Spinal cord (tissue), 10 donors: ENCODE measurements around the gene MRPL12. TPM values are rescaled to one million over a fixed set of nuclear protein-coding genes. Genes with fewer than 3 reads are reported as not detected.

Experiments
- DNase-seq, 6 donors: peaks; one replicate each; pipeline versions ENCODE4 v3.0.0 to v3.0.0-alpha.2; 2013 to 2015; ENCODE audit warnings: low spot score in 6 of 6, low read depth in 4 of 6
- H3K27ac ChIP-seq: one replicate; pipeline ENCODE4 v1.5.1; 2013; ENCODE audit warnings: low read depth, low read length, control low read depth
- H3K27me3 ChIP-seq: one replicate; pipeline ENCODE4 v1.6.1; 2013; ENCODE audit warnings: low read length; ENCODE audit not compliant: control insufficient read depth, insufficient read depth
- H3K36me3 ChIP-seq: one replicate; pipeline ENCODE4 v1.6.1; 2013; ENCODE audit warnings: low read length; ENCODE audit not compliant: control insufficient read depth, insufficient read depth
- H3K4me1 ChIP-seq: one replicate; pipeline ENCODE4 v1.6.1; 2013; ENCODE audit warnings: low read length; ENCODE audit not compliant: control insufficient read depth, insufficient read depth
- H3K4me3 ChIP-seq: one replicate; pipeline ENCODE4 v1.5.1; 2013; ENCODE audit warnings: low read depth, low read length, control low read depth
- H3K9me3 ChIP-seq: one replicate; pipeline ENCODE4 v1.6.1; 2013; ENCODE audit warnings: low read length; ENCODE audit not compliant: control insufficient read depth, insufficient read depth
- whole genome bisulfite sequencing: methylation state at CpG from one replicate; pipeline ENCODE4 v1.1.5; 2013; ENCODE audit warnings: missing lambda C conversion rate; ENCODE audit not compliant: insufficient coverage; 5-methylcytosine and 5-hydroxymethylcytosine counted together
- polyA plus RNA-seq, 2 donors: library from polyadenylated mRNA; unstranded; fragments of 120-200 nt; gene quantifications; one replicate each; pipeline ENCODE4 v1.2.1, GENCODE V29; 2013; ENCODE audit not compliant: insufficient read length in 2 of 2
- total RNA-seq, 2 donors: library from RNA; depleted of rRNA in 1 of 2; stranded (reverse); fragments of 120-200 nt in 1 of 2; fragments of >200 nt in 1 of 2; gene quantifications; one replicate each; pipeline versions ENCODE4 v1.2.3 to v1.2.4, GENCODE V29; 2013 to 2014
- donor health status: healthy.

Gene MRPL12
- total and polyA plus RNA-seq, 4 donors, result 9.2 to 76.0 (median 42.6) TPM

DNA sequence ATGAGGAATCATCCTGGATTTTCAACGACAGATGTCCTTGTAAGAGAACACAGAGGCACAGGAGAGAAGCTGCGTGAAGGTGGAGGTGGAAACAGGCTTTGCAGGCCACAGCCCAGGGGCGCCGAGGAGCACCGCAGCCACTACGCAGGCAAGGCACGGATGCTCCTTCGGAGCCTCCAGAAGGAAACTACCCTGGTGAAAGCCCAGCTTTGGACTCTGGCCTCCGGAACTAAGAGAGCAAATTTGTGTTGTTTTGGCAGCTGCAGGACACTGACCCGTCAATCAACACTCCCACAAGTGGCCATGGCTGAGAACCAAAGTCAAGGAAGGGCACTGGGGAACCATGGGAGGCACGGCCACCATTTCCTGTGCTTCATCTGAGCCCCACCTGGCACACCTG is 23.0 kb upstream of the MRPL12 start:
- no peak overlapping the region for H3K27ac ChIP-seq

DNA sequence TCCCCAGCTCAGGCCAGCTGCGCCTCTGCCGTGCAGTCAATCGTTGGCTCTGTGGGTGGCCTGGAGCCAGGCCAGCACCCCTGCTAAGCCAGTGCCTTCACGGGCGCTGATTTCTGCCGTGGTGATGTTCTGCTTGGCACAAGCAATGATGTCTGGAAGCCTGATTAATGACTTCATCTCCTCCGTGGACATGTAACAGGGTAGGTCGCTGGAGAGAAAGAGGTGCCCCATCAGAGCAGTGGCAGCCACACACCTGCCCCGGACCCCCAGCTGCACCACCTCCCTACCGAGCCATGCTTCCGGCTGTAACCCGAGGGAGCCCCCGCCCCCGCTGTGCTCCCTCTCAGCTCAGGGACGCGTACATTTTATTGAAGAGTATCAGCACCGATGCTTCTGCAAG is 21.5 kb upstream of the MRPL12 start:
- Histone ChIP-seq H3K9me3 (no peaks in the 10 kb centered on the region), H3K27me3 (no peaks in the 10 kb centered on the region), H3K4me1 (peaks cover 44% of the 10 kb centered on the region), H3K27ac (no peak overlapping the region), H3K36me3 (peaks cover 59% of the 10 kb centered on the region), H3K4me3 (no peak overlapping the region)
- 34% methylated on average over 17 of the region's 17 CpGs for WGBS
- DNase-seq, result peak in 1 of 6 donors; percentile 36

More for the DNA sequence above, 23.0 kb upstream of the MRPL12 start:
- Histone ChIP-seq H3K4me3 (no peak overlapping the region), H3K36me3 (peaks cover 48% of the 10 kb centered on the region), H3K4me1 (peaks cover 40% of the 10 kb centered on the region), H3K9me3 (no peaks in the 10 kb centered on the region), H3K27me3 (no peaks in the 10 kb centered on the region)
- WGBS, result 94% methylated on average over 9 of the region's 11 CpGs
- no peak for DNase-seq

GRCh38 chr17:81682565-81683207 is 20.5 kb upstream of the MRPL12 start:
- H3K9me3 ChIP-seq, result no peaks in the 10 kb centered on the region
- peak overlapping the region; percentile 97 for H3K4me3 ChIP-seq
- H3K36me3 ChIP-seq, result peaks cover 61% of the 10 kb centered on the region
- 40% methylated on average over 16 of the region's 19 CpGs for WGBS
- H3K4me1 ChIP-seq, result peaks cover 37% of the 10 kb centered on the region
- no peaks in the 10 kb centered on the region for H3K27me3 ChIP-seq
- DNase-seq, result peak in 1 of 6 donors; percentile 20
- no peak overlapping the region for H3K27ac ChIP-seq

- Histone ChIP-seq H3K9me3 (no peaks in the 10 kb centered on the region), H3K4me1 (peaks cover 37% of the 10 kb centered on the region), H3K27me3 (no peaks in the 10 kb centered on the region), H3K36me3 (peaks cover 66% of the 10 kb centered on the region), H3K4me3 (peak overlapping the region; percentile 97), H3K27ac (peak overlapping the region; percentile 67)
- WGBS, result under 1% methylated on average over 37 of the region's 37 CpGs
- no peak for DNase-seq
Observed at GRCh38 chr17:81683208-81683583, 20.0 kb upstream of the MRPL12 start.

DNA sequence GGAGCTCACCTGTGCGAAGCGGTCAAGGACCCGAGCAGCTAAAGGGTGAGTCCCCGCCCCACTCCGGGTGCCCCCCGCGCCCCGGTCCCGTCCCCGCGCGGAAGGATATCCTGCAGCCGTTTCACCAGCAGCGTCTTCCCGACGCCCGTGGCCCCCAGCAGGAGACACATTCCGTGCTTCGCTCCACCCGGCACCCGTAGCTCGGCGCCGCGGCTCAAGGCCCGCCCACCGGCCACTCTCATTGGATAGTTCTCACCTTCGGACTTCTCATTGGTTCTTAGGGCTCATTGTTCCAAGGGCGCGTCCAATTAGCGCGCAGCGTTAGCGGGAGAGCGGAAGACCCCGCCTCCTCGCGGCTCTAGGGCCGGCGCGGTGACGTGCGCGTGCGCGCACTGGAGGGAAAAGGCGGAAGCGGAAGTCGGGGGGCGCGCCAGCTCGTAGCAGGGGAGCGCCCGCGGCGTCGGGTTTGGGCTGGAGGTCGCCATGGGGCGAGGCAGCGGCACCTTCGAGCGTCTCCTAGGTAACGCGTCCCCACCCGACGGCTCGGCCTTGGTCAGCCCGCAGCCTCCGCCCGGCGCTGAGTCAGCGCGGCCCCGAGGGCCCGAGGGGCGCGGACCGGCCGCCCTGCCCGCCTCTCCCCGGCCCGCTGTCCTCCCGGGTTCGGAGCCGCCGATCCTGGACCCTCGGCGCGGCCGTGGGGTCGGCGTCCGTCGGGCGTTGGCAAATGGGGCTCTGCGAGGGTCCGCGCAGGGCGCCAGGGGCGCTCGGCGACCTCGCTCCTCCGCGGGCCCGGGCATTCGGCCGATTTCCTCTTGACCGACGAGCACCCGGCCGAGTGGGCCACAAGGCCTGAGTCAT is 19.4 kb upstream of the MRPL12 start, which contains the start of the genes ARL16 and HGS:
Gene ARL16, minus strand, starts transcription at position 214 of the 858 bp plus-strand sequence. Its CDS starts 44 bp downstream, at position 170.
Gene HGS, plus strand, starts transcription at position 428 of the 858 bp plus-strand sequence. Its CDS starts 56 bp downstream, at position 484.
- Histone ChIP-seq H3K36me3 (peaks cover 70% of the 10 kb centered on the region), H3K9me3 (no peaks in the 10 kb centered on the region), H3K27me3 (no peaks in the 10 kb centered on the region), H3K4me1 (peaks cover 37% of the 10 kb centered on the region), H3K4me3 (peak within 1 kb of the TSS; percentile 97), H3K27ac (peak within 1 kb of the TSS; percentile 67)
- DNase-seq, result peak; percentile 96 to 100 (median 99)
- WGBS, result under 1% methylated on average over 112 of the region's 112 CpGs

GRCh38 chr17:81684442-81684911 is 18.7 kb upstream of the MRPL12 start:
- no peak for DNase-seq
- Histone ChIP-seq H3K36me3 (peaks cover 72% of the 10 kb centered on the region), H3K4me1 (peaks cover 37% of the 10 kb centered on the region), H3K27ac (no peak overlapping the region), H3K4me3 (peak overlapping the region; percentile 97), H3K27me3 (no peaks in the 10 kb centered on the region), H3K9me3 (no peaks in the 10 kb centered on the region)
- 8% methylated on average over 16 of the region's 16 CpGs for WGBS

DNA sequence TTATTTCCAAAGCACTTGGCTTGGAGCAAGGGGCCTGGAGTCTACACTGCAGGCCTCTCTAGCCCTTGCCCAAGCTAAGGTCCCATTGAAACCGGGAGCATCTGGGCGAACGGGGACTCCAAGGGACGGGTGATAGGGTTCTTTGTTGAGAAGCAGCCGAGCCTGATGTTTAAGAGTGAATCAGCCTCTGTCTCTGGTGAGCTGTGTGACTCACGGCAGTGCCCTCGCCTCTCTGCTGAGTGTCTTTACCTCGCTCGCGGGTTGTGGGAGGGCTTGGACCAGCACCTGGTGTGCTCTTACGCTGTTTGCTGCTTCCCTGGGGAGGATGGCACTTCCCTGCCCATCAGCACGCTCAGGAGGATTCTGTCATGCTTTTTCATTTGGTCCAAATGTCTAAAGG is 18.1 kb upstream of the MRPL12 start:
- H3K4me1 ChIP-seq, result peaks cover 37% of the 10 kb centered on the region
- H3K27ac ChIP-seq, result no peak overlapping the region
- H3K4me3 ChIP-seq, result no peak overlapping the region
- no peaks in the 10 kb centered on the region for H3K27me3 ChIP-seq
- 74% methylated on average over 12 of the region's 12 CpGs for WGBS
- no peaks in the 10 kb centered on the region for H3K9me3 ChIP-seq
- peaks cover 72% of the 10 kb centered on the region for H3K36me3 ChIP-seq
- DNase-seq, result no peak

- 95% methylated on average over 20 of the region's 20 CpGs for WGBS
- no peaks in the 10 kb centered on the region for H3K9me3 ChIP-seq
- DNase-seq, result no peak
- H3K4me1 ChIP-seq, result peaks cover 34% of the 10 kb centered on the region
- peaks cover 72% of the 10 kb centered on the region for H3K36me3 ChIP-seq
- no peaks in the 10 kb centered on the region for H3K27me3 ChIP-seq
- H3K27ac ChIP-seq, result no peak overlapping the region
- no peak overlapping the region for H3K4me3 ChIP-seq
Observed at GRCh38 chr17:81686614-81687013, 16.6 kb upstream of the MRPL12 start.

DNA sequence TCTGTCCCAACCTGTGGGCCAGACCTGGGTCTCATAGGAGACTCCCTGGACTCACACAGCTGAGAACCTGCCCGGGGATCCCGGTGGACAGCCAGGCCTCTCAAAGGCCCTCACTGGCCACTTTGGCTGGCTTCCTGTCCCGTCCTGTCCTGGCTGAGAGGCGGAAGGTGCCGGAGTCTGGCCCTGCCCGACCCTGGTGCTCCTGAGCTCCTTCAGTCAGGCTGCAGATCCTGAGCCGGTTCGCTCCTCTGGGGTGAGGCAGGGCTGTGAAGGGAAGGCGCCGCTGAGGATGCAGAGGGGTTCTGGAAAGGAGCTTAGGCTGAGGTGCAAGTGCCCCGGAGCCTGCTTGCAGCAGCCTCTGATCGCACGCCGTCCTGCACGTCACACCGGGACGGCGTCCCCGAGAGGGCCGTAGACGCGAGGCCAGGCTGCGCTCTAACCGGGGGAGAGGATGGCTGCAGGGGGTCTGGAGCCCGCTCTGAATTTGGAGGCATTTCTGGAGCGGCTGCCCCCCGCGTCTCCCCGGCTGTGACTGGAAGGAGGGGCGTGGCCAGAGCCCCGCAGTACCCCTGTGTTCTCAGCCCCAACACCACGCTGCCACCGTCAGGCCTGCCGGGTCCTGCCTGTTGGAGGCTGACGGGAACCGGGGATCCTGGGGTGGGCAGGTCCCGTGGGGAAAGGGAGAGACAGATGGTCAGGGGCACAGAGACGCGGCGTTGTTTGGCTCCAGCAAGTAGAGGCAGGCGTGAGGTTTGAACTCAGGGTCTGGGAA is 15.2 kb upstream of the MRPL12 start:
- Histone ChIP-seq H3K9me3 (no peaks in the 10 kb centered on the region), H3K27ac (no peak overlapping the region), H3K4me1 (peaks cover 20% of the 10 kb centered on the region), H3K36me3 (peaks cover 80% of the 10 kb centered on the region), H3K27me3 (no peaks in the 10 kb centered on the region), H3K4me3 (no peak overlapping the region)
- no peak for DNase-seq
- 93% methylated on average over 41 of the region's 41 CpGs for WGBS
